ENCODE results near the gene BRF1.

The BRF1 gene

GRCh38 chr14:105209091-105209490, 91.7 kb downstream of the BRF1 start:
- no peak for DNase-seq

GRCh38 chr14:105208738-105209075, 92.1 kb downstream of the BRF1 start:
- DNase-seq: no peak

GRCh38 chr14:105207996-105208737, 92.6 kb downstream of the BRF1 start:
- no peak for DNase-seq

DNA sequence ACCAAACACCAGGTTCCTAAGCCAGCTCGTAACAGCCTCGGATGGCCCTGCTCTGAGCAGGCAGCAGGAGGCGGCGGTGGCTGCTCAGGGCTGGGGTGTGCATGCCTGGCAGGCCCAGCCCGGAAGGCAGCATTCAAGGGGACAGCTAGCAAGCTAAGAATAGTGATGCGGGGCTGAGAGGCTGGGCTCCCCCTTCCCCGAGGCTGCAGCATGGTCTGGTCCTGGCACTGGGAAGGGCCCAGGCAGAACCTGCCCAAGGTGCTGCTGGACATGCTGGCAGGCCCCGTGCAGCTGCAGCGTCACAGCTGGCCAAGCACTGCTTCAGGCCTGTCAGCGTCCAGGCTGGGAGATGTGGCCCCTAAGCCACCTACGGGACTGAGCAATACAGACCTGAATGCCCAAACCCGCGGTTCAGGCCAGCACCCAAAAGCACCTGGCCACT, 93.3 kb downstream of the BRF1 start:
- no peak for DNase-seq

DNA sequence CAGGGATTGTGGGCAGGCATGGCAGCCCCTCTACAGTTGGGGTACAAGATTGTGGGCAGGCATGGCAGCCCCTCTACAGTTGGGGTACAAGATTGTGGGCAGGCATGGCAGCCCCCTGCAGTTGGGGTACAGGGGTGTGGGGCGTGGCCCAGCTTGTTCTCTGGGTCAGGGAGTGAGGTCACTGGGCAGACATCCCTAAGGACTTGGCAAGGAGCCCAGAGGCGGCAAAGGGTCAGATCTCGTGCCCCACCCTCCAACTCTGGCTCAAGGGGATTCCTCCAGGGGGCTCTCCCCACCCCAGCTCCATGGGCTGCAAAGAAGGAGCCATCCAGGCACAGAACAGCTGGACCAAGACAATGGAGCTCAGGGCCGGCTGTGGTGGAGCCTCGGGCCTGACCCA, 93.9 kb downstream of the BRF1 start:
- no peak for DNase-seq

GRCh38 chr14:105205673-105206208, 95.1 kb downstream of the BRF1 start:
- DNase-seq: peak in 2 of 14 donors; percentile 17 to 25

DNA sequence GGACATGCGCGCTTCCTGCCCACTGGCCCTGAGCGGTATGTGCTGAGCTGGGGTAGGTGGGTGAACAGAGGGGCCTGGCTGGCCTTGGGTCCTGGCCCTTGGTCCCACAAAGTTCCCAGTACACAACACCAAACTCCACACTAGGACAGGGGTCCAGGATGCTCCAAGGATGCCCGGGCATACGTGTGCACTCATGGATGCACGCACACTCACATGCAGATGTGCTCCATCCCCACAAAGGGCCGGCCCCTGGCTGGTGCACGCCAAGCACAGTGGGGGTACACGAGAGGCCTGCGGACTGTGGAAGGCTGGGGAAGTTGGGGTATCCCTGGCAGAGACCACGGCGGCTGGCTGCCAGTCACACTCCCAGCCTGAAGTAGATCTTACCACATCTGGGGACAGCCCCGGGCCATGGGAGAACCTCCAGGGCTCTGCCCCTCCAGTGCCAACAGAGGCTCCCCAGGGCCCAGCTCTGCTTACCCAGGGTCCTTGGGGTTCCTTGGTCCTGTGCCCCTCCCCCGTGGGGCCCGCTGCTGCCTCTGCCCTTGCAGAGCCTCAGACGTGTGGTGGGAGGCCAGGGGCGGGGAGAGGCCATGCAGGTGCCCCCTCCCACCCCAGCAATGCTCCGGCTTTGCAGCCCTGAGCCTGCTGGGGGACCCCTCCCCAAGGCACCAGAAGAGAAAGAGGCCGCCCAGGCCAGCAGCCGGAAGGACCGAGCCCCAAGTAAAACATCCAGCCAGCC, 95.7 kb downstream of the BRF1 start:
- no peak for DNase-seq

GRCh38 chr14:105204206-105204930, 96.4 kb downstream of the BRF1 start:
- peak in 11 of 14 donors; percentile 15 to 81 (median 46) for DNase-seq

DNA sequence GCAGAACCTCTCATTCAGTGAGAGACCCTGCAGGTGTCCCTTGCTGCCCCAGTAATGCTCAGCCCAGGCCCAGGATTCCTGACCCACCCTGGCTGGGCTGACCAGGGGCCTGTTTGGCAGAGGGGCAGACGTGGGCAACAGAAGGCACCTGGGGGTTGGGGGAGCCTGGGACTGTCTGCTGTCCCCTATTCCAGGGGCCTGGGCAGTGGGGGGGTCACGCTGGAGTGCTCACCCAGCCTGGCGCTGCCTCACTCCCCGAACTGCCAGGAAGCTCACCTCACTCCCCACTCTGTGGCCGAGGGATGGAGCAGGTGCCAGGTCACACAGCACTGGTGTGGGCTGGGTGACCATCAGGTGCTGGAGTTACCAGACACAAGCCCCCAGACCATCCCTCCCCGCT, 97.1 kb downstream of the BRF1 start:
- DNase-seq: no peak

DNA sequence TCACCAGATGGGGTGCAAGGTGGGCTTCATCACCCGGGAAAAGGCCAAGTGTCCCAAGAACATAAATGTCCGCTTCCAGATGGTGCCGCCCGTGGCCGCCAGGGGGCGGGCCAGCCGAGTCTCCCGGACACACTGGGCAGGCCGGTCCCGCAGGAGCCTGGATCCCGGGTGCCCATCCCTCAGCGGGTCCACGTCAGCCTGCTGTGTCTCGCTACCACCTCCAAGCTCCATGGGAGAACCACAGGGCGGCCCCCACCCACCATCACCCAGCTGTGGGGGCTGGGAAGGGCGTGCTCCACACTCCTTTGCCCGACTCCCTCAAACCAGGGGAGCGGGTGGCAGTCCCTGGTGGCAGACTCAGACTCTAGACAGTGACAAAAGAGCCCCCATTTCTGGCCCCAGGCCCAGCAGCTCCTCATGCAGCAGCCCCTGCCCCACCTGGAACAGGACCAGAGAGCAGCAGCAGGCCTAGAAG, 97.7 kb downstream of the BRF1 start:
- DNase-seq: peak in 11 of 14 donors; percentile 27 to 80 (median 53)

DNA sequence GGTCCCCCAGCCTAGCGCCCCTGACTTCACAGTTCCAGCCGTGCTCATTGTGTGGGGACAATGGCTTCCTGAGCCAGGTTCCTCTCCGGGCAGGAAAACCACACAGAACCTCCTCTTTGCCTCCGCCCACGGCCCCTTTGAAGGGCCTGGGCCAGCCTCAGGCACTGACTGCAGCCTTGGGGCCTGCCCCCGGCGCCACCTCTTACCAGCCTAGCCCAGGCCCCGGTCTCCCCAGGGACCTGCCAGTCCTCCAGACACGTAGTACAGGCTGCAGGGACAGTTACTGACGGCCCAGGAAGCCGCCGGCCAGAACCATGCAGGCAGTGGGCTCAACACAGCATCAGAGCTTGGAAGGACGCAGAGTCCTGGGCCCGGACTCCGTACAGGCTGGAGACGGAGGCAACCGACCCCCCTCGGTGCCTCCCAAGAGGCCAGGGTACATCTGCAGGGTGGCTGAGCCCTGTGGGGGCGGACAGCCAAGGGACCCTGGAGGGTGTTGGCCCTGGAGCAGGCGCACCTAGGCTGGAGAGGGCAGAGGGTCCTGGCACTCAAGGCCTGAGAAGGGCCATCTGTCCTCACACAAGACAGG, 98.8 kb downstream of the BRF1 start:
- peak in 1 of 14 donors; percentile 38 for DNase-seq

DNA sequence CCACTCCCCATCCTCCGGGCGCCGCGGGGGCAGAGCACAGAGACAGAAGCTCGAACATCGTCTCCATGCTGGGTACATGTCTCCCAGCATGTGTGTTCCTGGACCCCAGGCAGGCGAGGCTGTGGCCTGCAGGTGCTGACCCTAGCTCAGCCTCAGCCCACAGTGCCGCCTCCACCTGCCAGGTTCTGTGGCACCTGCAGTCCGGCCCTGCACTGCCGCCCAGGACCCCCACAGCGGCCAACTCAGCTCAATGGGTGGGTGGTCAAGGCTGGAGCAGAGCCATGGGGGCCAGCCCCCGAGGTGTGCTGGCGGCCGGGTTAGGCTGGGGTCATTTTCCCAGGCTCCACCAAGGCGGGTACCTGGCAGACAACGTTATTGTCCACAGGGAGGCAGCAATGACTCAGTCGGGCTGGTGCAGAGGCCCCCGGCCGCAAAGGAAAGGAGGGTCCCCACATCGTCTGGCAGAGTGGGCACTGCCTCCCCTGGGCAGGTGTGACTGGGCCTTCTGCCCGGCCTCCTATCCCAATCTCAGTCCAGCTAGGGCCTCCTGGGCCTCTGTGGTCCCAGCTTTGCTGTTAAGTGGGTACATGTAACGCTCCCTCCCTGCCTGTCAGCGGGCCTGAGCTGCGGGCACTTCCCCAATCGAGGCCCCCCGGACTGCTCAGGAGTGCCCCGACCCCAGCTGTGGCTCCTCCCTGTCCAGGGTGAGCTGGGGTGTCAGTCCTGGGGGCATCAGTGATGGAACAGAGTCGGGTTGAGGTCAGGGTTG, 99.5 kb downstream of the BRF1 start:
- DNase-seq: no peak

DNA sequence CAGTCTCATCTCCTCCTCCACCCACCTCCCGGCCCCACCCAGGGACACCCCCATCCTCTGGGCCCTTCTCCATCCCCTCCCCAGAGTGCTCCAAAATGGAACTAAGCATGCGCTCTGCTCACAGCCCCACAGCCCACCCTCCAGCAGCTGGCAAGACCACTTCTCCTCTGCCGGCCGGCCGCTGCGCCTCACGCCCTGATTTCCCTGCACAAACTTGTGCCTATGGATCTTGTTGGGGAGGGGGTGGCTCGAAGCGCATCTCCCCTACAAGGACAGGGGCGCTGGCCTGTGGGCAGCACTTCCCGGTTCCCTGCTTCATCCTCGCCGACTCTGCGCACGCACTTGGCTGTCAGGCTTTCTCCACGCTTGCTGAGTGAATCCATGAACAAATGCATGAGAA, 100.2 kb downstream of the BRF1 start:
- DNase-seq: no peak

GRCh38 chr14:105200074-105200473, 100.7 kb downstream of the BRF1 start:
- DNase-seq: no peak

GRCh38 chr14:105199093-105199492, 101.7 kb downstream of the BRF1 start:
- no peak for DNase-seq

DNA sequence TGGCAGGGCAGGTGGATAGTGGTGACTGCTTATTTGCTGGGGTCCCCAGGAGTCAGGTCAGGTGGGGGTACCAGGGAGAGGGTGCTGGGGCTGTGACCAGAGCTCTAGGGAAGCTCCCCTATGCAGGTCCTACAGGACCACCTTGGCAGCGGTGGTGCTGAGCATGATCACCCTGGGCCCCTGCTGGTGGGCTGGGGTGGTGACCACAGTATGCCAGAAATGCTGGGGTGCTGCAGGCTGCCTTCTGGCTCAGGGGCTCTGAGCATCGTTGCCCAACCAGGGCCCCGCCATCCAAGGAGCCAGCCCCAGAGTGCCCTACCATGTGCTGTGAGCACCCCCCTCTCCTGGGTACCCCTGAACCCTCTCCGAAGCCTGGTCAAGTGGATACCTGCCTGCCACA, 102.2 kb downstream of the BRF1 start:
- DNase-seq: no peak

GRCh38 chr14:105197211-105197641, 103.6 kb downstream of the BRF1 start:
- peak in 3 of 14 donors; percentile 5 to 25 (median 14) for DNase-seq

GRCh38 chr14:105196265-105196960, 104.4 kb downstream of the BRF1 start:
- no peak for DNase-seq

DNA sequence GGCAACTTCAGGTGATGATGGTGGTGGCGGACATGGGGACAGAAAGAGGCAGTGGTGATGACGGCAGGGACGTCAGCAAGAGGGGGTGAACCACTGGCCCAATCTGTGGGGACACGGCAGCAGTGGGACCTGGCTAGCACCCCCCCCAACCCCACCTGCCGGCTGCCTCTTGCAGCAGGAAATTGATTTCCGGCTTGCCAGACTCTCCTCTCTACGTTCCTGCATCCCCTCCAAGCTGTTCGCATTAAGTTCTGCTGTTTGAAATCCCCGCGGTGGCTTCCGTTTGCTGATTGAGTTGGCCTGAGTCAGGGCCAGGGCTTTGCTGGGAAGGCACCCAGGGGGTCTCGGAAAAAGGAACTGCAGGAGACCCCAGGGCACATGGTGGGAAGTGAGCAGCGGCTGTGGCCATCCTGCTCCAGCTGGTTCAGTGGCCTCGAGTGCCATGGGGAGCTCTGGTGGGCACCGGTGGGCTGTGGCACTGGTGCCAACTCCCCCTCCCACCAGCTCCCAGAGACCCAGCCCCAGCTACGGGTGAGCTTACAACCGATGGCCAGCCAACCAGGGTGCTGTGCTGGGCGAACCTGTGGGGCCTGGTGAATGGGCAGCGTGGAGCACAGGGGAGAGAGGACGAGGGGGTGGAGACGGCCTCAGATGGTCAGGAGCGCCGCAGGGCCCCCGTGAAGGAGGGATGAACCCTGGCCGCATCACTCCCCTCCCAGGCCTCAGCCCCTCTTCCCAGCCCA, 105.1 kb downstream of the BRF1 start:
- no peak for DNase-seq

DNA sequence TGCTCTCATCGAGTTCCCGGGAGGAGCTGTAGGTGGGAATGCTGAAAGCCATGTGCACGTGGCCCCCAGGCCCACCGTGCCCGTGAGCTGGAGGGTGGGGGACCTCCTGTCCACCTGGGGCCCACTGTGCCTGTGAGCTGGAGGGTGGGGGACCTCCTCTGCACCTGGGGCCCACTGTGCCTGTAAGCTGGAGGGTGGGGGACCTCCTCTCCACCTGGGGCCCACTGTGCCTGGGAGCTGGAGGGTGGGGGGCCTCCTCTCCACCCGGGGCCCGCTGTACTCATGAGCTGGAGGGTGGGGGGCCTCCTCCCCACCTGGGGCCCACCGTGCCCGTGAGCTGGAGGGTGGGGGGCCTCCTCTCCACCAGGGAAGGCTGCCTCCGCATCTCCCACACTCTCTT, 105.8 kb downstream of the BRF1 start:
- no peak for DNase-seq
